HCT116 (cell line): ENCODE measurements around the gene C6orf62. TPM values are rescaled to one million over a fixed set of nuclear protein-coding genes. Genes with fewer than 3 reads are reported as not detected.

ENCODE experiments used
- ATAC-seq: fragments of 200-7000 bp; cut with Tn5 transposase; 2 replicates; pipeline ENCODE4 v1.9.1; 2020; ENCODE audit warnings: mild to moderate bottlenecking, moderate library complexity
- BruUV-seq: library from RNA; stranded (reverse); fragments of 400-500 nt; replicated peaks from 2 replicates; lab custom pipeline; 2021; lab: Mats Ljungman, UMichigan
- CTCF ChIA-PET: fragments of 300-600 bp; sonication (Branson Sonifier 250); formaldehyde crosslinking; loops from one replicate; lab custom pipeline; 2021; ENCODE audit warnings: antibody characterized with exemption; lab: Charles Lee
- POLR2A ChIA-PET: fragments of 300-600, 350-600 bp; sonication (Branson Sonifier 250); formaldehyde crosslinking; loops from one replicate; lab custom pipeline; 2021; ENCODE audit warnings: antibody characterized with exemption; lab: Charles Lee
- RAD21 ChIA-PET, 2 experiments: fragments of 300-600 bp; sonication (Branson Sonifier 250); formaldehyde crosslinking; loops; one replicate each; lab custom pipeline; 2023; ENCODE audit warnings: low total read pairs in 2 of 2; ENCODE audit not compliant: uncharacterized antibody in 2 of 2, unreplicated experiment in 2 of 2, low non-redundant PET in 1 of 2; lab: Charles Lee
- DNase-seq: peaks from one replicate; pipeline ENCODE4 v3.0.0-alpha.2; 2010; ENCODE audit warnings: low read depth, low spot score
- H2AFZ ChIP-seq: fragments of 200-600 bp; shearing (Covaris generic), sonication (generic); 2 replicates; pipeline ENCODE4 v1.6.1; 2017; ENCODE audit warnings: low read depth, mixed run types, mixed read lengths, antibody characterized with exemption, low read length; ENCODE audit not compliant: poor library complexity, severe bottlenecking
- H3K27ac ChIP-seq: 2 replicates; pipeline ENCODE4 v1.5.1; 2012; ENCODE audit warnings: low read depth, low read length
- H3K27me3 ChIP-seq: fragments of 200-600 bp; sonication (generic); 2 replicates; pipeline ENCODE4 v1.6.1; 2016; ENCODE audit warnings: mixed run types, low read length, mixed read lengths; ENCODE audit not compliant: insufficient read depth
- H3K36me3 ChIP-seq, 2 experiments: fragments of 200-500 bp in 1 of 2; fragments of 200-600 bp in 1 of 2; sonication (Bioruptor generic) in 1 of 2; sonication (generic) in 1 of 2; 2 replicates each; pipeline versions ENCODE4 v1.5.1 to v1.6.1; 2014 to 2016; ENCODE audit warnings: low read length in 2 of 2, inconsistent platforms in 1 of 2, mixed read lengths in 1 of 2, mixed run types in 1 of 2; ENCODE audit not compliant: insufficient read depth in 2 of 2, control insufficient read depth in 1 of 2
- H3K4me1 ChIP-seq, 2 experiments: fragments of 200-600 bp in 1 of 2; sonication (generic) in 1 of 2; 2 replicates each; pipeline versions ENCODE4 v1.5.1 to v1.6.1; 2012 to 2017; ENCODE audit warnings: low read length in 2 of 2, inconsistent platforms in 1 of 2, mild to moderate bottlenecking in 1 of 2, mixed read lengths in 1 of 2, mixed run types in 1 of 2, moderate library complexity in 1 of 2; ENCODE audit not compliant: insufficient read depth in 2 of 2, control insufficient read depth in 1 of 2
- H3K4me2 ChIP-seq: fragments of 200-600 bp; sonication (generic); 2 replicates; pipeline ENCODE4 v1.6.1; 2017; ENCODE audit warnings: mixed run types, low read length, mixed read lengths
- H3K4me3 ChIP-seq, 2 experiments: fragments of 200-600 bp in 1 of 2; sonication (generic) in 1 of 2; replicated peaks in 1 of 2; 2 replicates each; pipeline ENCODE4 v1.5.1; 2011 to 2016; ENCODE audit warnings: low read length in 2 of 2, control low read depth in 1 of 2, low read depth in 1 of 2, mild to moderate bottlenecking in 1 of 2, mixed read lengths in 1 of 2, mixed run types in 1 of 2
- H3K79me2 ChIP-seq: fragments of 200-600 bp; sonication (generic); 2 replicates; pipeline ENCODE4 v1.6.1; 2017; ENCODE audit warnings: mild to moderate bottlenecking, mixed run types, low read length, moderate library complexity, mixed read lengths; ENCODE audit not compliant: insufficient read depth
- H3K9ac ChIP-seq: fragments of 200-600 bp; sonication (generic); 2 replicates; pipeline ENCODE4 v1.6.1; 2016; ENCODE audit warnings: low read length, mixed read lengths
- H3K9me2 ChIP-seq: fragments of 200-600 bp; sonication (generic), shearing (Covaris generic); 2 replicates; pipeline ENCODE4 v1.6.1; 2017; ENCODE audit warnings: mixed run types, mild to moderate bottlenecking, moderate library complexity; ENCODE audit not compliant: insufficient read depth
- H3K9me3 ChIP-seq, 2 experiments: fragments of 200-500 bp in 1 of 2; fragments of 200-600 bp in 1 of 2; sonication (Bioruptor generic) in 1 of 2; sonication (generic) in 1 of 2; 2 replicates each; pipeline ENCODE4 v1.6.1; 2014 to 2017; ENCODE audit warnings: low read length in 2 of 2, mixed read lengths in 2 of 2, inconsistent platforms in 1 of 2, low read depth in 1 of 2, mild to moderate bottlenecking in 1 of 2, mixed run types in 1 of 2, moderate library complexity in 1 of 2; ENCODE audit not compliant: control insufficient read depth in 1 of 2, insufficient read depth in 1 of 2
- H4K20me1 ChIP-seq: fragments of 200-600 bp; sonication (generic), shearing (Covaris generic); 2 replicates; pipeline ENCODE4 v1.6.1; 2017; ENCODE audit warnings: mixed run types, mild to moderate bottlenecking, moderate library complexity; ENCODE audit not compliant: insufficient read depth
- CBX3 ChIP-seq: IDR thresholded peaks from 2 replicates; pipeline ENCODE4 v1.6.1; 2012; ENCODE audit warnings: low read depth
- ELF1 ChIP-seq: IDR thresholded peaks from 2 replicates; pipeline ENCODE4 v1.6.1; 2012; ENCODE audit warnings: low read depth, borderline replicate concordance
- EZH2 ChIP-seq: fragments of 200-600 bp; sonication (generic); IDR thresholded peaks from 2 replicates; pipeline ENCODE4 v1.6.1; 2017; ENCODE audit warnings: antibody characterized with exemption, mixed run types
- FOSL1 ChIP-seq: IDR thresholded peaks from 2 replicates; pipeline ENCODE4 v1.6.1; 2012; ENCODE audit warnings: low read depth
- JUND ChIP-seq: IDR thresholded peaks from 2 replicates; pipeline ENCODE4 v1.6.1; 2012
- MAX ChIP-seq: IDR thresholded peaks from 2 replicates; pipeline ENCODE4 v1.6.1; 2012
- POLR2A ChIP-seq: IDR thresholded peaks from 2 replicates; pipeline ENCODE4 v1.7.0; 2011; ENCODE audit warnings: borderline replicate concordance; ENCODE audit not compliant: insufficient read depth, insufficient read length; ENCODE audit errors: extremely low read depth
- RAD21 ChIP-seq: IDR thresholded peaks from 2 replicates; pipeline ENCODE4 v1.6.1; 2012; ENCODE audit warnings: low read depth, mild to moderate bottlenecking
- SIN3A ChIP-seq: IDR thresholded peaks from 2 replicates; pipeline ENCODE4 v1.6.1; 2012; ENCODE audit warnings: low read depth
- YY1 ChIP-seq: IDR thresholded peaks from 2 replicates; pipeline ENCODE4 v1.6.1; 2011; ENCODE audit warnings: low read length, low read depth, moderate library complexity, mild to moderate bottlenecking; ENCODE audit not compliant: insufficient replicate concordance; ENCODE audit errors: extremely low read depth
- ZFX ChIP-seq: fragments of 450-650 bp; IDR thresholded peaks from 2 replicates; pipeline ENCODE4 v1.6.1; 2017
- ZNF274 ChIP-seq: fragments of 200-500 bp; sonication (Bioruptor generic); IDR thresholded peaks from 2 replicates; pipeline ENCODE4 v1.6.1; 2014; ENCODE audit warnings: mild to moderate bottlenecking, low read depth, low read length, inconsistent platforms
- intact Hi-C: fragments of 100-400 bp; cut with micrococcal nuclease; formaldehyde crosslinking; loops from 2 replicates; pipeline ENCODE4 v1.10.0; 2022
- total RNA-seq: library from RNA; stranded (reverse); gene quantifications from one replicate; pipeline ENCODE4 v1.2.1, GENCODE V29; 2021; ENCODE audit not compliant: unreplicated experiment
- TF ChIP-seq, protein P1 (sequence below): IDR thresholded peaks from 2 replicates; pipeline ENCODE4 v1.6.1; 2012; ENCODE audit warnings: low read depth
- TF ChIP-seq, protein P2 (sequence below): IDR thresholded peaks from 2 replicates; pipeline ENCODE4 v1.6.1; 2011; ENCODE audit warnings: mild to moderate bottlenecking, low read length, moderate library complexity; ENCODE audit not compliant: insufficient replicate concordance; ENCODE audit errors: extremely low read depth

Gene C6orf62
- total RNA-seq, 1 experiment from 2014 or later: 103 TPM

DNA sequence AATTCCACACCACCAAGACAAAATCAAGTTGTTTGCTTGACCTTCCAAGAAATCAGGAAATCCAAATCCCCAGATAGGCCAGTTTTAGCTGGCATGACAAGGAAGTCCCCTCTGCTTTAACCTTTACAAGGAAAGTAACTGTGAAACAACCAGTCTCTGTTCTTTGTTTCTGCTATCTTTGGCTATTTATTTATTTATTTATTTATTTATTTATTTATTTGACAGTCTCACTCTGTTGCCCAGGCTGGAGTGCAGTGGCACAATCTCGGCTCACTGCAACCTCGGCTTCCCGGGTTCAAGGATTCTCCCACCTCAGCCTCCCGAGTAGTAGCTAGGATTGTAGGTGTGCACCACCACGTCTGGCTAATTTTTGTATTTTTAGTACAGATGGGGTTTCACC is 41.3 kb upstream of the C6orf62 start:
- Histone ChIP-seq H3K79me2 (no peaks in the 10 kb centered on the region), H3K9ac (no peak overlapping the region), H3K4me1 (peaks cover 0 to 7% of the 10 kb centered on the region in 2 experiments; a peak in 1 of 4 replicates), H3K9me3 (no peaks in the 10 kb centered on the region), H4K20me1 (no peaks in the 10 kb centered on the region), H3K4me2 (no peak overlapping the region)
- no peak for ATAC-seq
- CTCF ChIA-PET: interaction anchor here (1.6 kb wide), 1 partner anchor 176 kb away, joined by 3 read pairs; no protein-coding TSS in a partner anchor
- TF ChIP-seq CBX3 (no peak), ZNF274 (no peak), ELF1 (no peak), ZFX (no peak), JUND (no peak), SIN3A (no peak), YY1 (no peak), RAD21 (no peak), MAX (no peak), POLR2A (no peak), EZH2 (no peak), FOSL1 (no peak)
- TF ChIP-seq, protein P1, sequence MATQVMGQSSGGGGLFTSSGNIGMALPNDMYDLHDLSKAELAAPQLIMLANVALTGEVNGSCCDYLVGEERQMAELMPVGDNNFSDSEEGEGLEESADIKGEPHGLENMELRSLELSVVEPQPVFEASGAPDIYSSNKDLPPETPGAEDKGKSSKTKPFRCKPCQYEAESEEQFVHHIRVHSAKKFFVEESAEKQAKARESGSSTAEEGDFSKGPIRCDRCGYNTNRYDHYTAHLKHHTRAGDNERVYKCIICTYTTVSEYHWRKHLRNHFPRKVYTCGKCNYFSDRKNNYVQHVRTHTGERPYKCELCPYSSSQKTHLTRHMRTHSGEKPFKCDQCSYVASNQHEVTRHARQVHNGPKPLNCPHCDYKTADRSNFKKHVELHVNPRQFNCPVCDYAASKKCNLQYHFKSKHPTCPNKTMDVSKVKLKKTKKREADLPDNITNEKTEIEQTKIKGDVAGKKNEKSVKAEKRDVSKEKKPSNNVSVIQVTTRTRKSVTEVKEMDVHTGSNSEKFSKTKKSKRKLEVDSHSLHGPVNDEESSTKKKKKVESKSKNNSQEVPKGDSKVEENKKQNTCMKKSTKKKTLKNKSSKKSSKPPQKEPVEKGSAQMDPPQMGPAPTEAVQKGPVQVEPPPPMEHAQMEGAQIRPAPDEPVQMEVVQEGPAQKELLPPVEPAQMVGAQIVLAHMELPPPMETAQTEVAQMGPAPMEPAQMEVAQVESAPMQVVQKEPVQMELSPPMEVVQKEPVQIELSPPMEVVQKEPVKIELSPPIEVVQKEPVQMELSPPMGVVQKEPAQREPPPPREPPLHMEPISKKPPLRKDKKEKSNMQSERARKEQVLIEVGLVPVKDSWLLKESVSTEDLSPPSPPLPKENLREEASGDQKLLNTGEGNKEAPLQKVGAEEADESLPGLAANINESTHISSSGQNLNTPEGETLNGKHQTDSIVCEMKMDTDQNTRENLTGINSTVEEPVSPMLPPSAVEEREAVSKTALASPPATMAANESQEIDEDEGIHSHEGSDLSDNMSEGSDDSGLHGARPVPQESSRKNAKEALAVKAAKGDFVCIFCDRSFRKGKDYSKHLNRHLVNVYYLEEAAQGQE: no peak
- TF ChIP-seq, protein P2, sequence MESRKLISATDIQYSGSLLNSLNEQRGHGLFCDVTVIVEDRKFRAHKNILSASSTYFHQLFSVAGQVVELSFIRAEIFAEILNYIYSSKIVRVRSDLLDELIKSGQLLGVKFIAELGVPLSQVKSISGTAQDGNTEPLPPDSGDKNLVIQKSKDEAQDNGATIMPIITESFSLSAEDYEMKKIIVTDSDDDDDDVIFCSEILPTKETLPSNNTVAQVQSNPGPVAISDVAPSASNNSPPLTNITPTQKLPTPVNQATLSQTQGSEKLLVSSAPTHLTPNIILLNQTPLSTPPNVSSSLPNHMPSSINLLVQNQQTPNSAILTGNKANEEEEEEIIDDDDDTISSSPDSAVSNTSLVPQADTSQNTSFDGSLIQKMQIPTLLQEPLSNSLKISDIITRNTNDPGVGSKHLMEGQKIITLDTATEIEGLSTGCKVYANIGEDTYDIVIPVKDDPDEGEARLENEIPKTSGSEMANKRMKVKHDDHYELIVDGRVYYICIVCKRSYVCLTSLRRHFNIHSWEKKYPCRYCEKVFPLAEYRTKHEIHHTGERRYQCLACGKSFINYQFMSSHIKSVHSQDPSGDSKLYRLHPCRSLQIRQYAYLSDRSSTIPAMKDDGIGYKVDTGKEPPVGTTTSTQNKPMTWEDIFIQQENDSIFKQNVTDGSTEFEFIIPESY: no peak
- TF ChIP-seq, all 23 proteins: peak for 0
- ChIA-PET POLR2A (no interaction called here), RAD21 (no interaction called here)
- Histone ChIP-seq H3K9me2 (no peaks in the 10 kb centered on the region), H2AFZ (no peak overlapping the region), H3K27ac (no peak overlapping the region), H3K4me3 (no peak overlapping the region), H3K36me3 (no peaks in the 10 kb centered on the region), H3K27me3 (no peaks in the 10 kb centered on the region)
- no peak for DNase-seq
- BruUV-seq: no TSS peak
- intact Hi-C loops: loop anchor here (5.0 kb wide), 1 partner anchor 58 kb away; no protein-coding TSS in a partner anchor
